C4-2B (cell line): ENCODE measurements around the gene CAGE1.

Experiments used
- ZFX ChIP-seq: fragments of 450-650 bp; IDR thresholded peaks from 2 replicates; pipeline ENCODE4 v1.6.1; 2017
- TF ChIP-seq, protein P1 (sequence below): fragments of 450-650 bp; conservative IDR thresholded peaks from 2 replicates; pipeline ENCODE4 v1.5.1; 2017; ENCODE audit warnings: mild to moderate bottlenecking

- TF ChIP-seq, protein P1, sequence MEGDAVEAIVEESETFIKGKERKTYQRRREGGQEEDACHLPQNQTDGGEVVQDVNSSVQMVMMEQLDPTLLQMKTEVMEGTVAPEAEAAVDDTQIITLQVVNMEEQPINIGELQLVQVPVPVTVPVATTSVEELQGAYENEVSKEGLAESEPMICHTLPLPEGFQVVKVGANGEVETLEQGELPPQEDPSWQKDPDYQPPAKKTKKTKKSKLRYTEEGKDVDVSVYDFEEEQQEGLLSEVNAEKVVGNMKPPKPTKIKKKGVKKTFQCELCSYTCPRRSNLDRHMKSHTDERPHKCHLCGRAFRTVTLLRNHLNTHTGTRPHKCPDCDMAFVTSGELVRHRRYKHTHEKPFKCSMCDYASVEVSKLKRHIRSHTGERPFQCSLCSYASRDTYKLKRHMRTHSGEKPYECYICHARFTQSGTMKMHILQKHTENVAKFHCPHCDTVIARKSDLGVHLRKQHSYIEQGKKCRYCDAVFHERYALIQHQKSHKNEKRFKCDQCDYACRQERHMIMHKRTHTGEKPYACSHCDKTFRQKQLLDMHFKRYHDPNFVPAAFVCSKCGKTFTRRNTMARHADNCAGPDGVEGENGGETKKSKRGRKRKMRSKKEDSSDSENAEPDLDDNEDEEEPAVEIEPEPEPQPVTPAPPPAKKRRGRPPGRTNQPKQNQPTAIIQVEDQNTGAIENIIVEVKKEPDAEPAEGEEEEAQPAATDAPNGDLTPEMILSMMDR = no peak
- no peak for TF ChIP-seq ZFX
Observed at GRCh38 chr6:7331452-7331851, 58.1 kb downstream of the CAGE1 start.
